ENCODE data around the gene KRTAP20-4. TPM values are rescaled to one million over a fixed set of nuclear protein-coding genes. Genes with fewer than 3 reads are reported as not detected.

Gene KRTAP20-4
- total and polyA plus RNA-seq, 10 of the 15 experiments (the other 5 are each of a cell fraction or from before 2014, with no cell fraction given): not detected

Small RNAs within 50 kb of the gene (small RNA-seq; reads per million reads assigned to genes)
- gene KRTAP20-1 (not detected), gene KRTAP20-3 (not detected), gene KRTAP20-4 (not detected), gene KRTAP22-1 (not detected), gene KRTAP22-2 (not detected)

Other genes starting within 250 kb of the KRTAP20-4 start
Only the 7 nearest of the 25 such genes appear.
- gene KRTAP6-3, start 28.2 kb upstream of the KRTAP20-4 start, total RNA-seq (2014; rRNA removed): not detected in 2 replicates
- gene KRTAP6-3, start 28.2 kb upstream of the KRTAP20-4 start, total RNA-seq (2014; rRNA removed; fragmentation: Illumina TruSeq; extraction: Trizol): not detected in 2 replicates
- not detected in 2 replicates for gene KRTAP6-3, start 28.2 kb upstream of the KRTAP20-4 start, total RNA-seq (2021)
- not detected in 2 replicates for gene KRTAP6-3, start 28.2 kb upstream of the KRTAP20-4 start, polyA plus RNA-seq (2011; rRNA removed)
- gene KRTAP6-3, start 28.2 kb upstream of the KRTAP20-4 start, polyA plus RNA-seq (2014; fragmentation: Illumina TruSeq; extraction: Trizol): not detected in 2 replicates
- not detected for gene KRTAP6-3, start 28.2 kb upstream of the KRTAP20-4 start, polyA plus RNA-seq (2014; fragmentation: Nextera tagmentation; extraction: Ambion mirVana)
- gene KRTAP6-3, start 28.2 kb upstream of the KRTAP20-4 start, polyA plus RNA-seq (2014; rRNA removed): not detected in 2 replicates
- not detected for gene KRTAP6-3, start 28.2 kb upstream of the KRTAP20-4 start, polyA plus RNA-seq (2016; fragmentation: Nextera tagmentation; extraction: Ambion mirVana)
- not detected in 2 replicates for gene KRTAP6-2, start 21.7 kb upstream of the KRTAP20-4 start, total RNA-seq (2014; rRNA removed)
- gene KRTAP6-2, start 21.7 kb upstream of the KRTAP20-4 start, total RNA-seq (2014; rRNA removed; fragmentation: Illumina TruSeq; extraction: Trizol): not detected in 2 replicates
- not detected in 2 replicates for gene KRTAP6-2, start 21.7 kb upstream of the KRTAP20-4 start, total RNA-seq (2021)
- gene KRTAP6-2, start 21.7 kb upstream of the KRTAP20-4 start, polyA plus RNA-seq (2011; rRNA removed): not detected in 2 replicates
- not detected in 2 replicates for gene KRTAP6-2, start 21.7 kb upstream of the KRTAP20-4 start, polyA plus RNA-seq (2014; fragmentation: Illumina TruSeq; extraction: Trizol)
- not detected for gene KRTAP6-2, start 21.7 kb upstream of the KRTAP20-4 start, polyA plus RNA-seq (2014; fragmentation: Nextera tagmentation; extraction: Ambion mirVana)
- gene KRTAP6-2, start 21.7 kb upstream of the KRTAP20-4 start, polyA plus RNA-seq (2014; rRNA removed): not detected in 2 replicates
- gene KRTAP6-2, start 21.7 kb upstream of the KRTAP20-4 start, polyA plus RNA-seq (2016; fragmentation: Nextera tagmentation; extraction: Ambion mirVana): not detected
- not detected in 2 replicates for gene KRTAP22-1, start 19.5 kb upstream of the KRTAP20-4 start, total RNA-seq (2014; rRNA removed)
- gene KRTAP22-1, start 19.5 kb upstream of the KRTAP20-4 start, total RNA-seq (2014; rRNA removed; fragmentation: Illumina TruSeq; extraction: Trizol): not detected in 2 replicates
- not detected in 2 replicates for gene KRTAP22-1, start 19.5 kb upstream of the KRTAP20-4 start, total RNA-seq (2021)
- gene KRTAP22-1, start 19.5 kb upstream of the KRTAP20-4 start, polyA plus RNA-seq (2011; rRNA removed): not detected in 2 replicates
- not detected in 2 replicates for gene KRTAP22-1, start 19.5 kb upstream of the KRTAP20-4 start, polyA plus RNA-seq (2014; fragmentation: Illumina TruSeq; extraction: Trizol)
- not detected for gene KRTAP22-1, start 19.5 kb upstream of the KRTAP20-4 start, polyA plus RNA-seq (2014; fragmentation: Nextera tagmentation; extraction: Ambion mirVana)
- gene KRTAP22-1, start 19.5 kb upstream of the KRTAP20-4 start, polyA plus RNA-seq (2014; rRNA removed): not detected in 2 replicates
- gene KRTAP22-1, start 19.5 kb upstream of the KRTAP20-4 start, polyA plus RNA-seq (2016; fragmentation: Nextera tagmentation; extraction: Ambion mirVana): not detected
- gene KRTAP6-1, start 6.7 kb upstream of the KRTAP20-4 start, total RNA-seq (2014; rRNA removed): not detected in 2 replicates
- gene KRTAP6-1, start 6.7 kb upstream of the KRTAP20-4 start, total RNA-seq (2014; rRNA removed; fragmentation: Illumina TruSeq; extraction: Trizol): not detected in 2 replicates
- not detected in 2 replicates for gene KRTAP6-1, start 6.7 kb upstream of the KRTAP20-4 start, total RNA-seq (2021)
- gene KRTAP6-1, start 6.7 kb upstream of the KRTAP20-4 start, polyA plus RNA-seq (2011; rRNA removed): 0.16 and 0.35 TPM in 2 replicates
- not detected in 2 replicates for gene KRTAP6-1, start 6.7 kb upstream of the KRTAP20-4 start, polyA plus RNA-seq (2014; fragmentation: Illumina TruSeq; extraction: Trizol)
- not detected for gene KRTAP6-1, start 6.7 kb upstream of the KRTAP20-4 start, polyA plus RNA-seq (2014; fragmentation: Nextera tagmentation; extraction: Ambion mirVana)
- gene KRTAP6-1, start 6.7 kb upstream of the KRTAP20-4 start, polyA plus RNA-seq (2014; rRNA removed): not detected in 2 replicates
- gene KRTAP6-1, start 6.7 kb upstream of the KRTAP20-4 start, polyA plus RNA-seq (2016; fragmentation: Nextera tagmentation; extraction: Ambion mirVana): not detected
- gene KRTAP20-1, start 4.2 kb upstream of the KRTAP20-4 start, total RNA-seq (2014; rRNA removed): not detected in 2 replicates
- not detected in 2 replicates for gene KRTAP20-1, start 4.2 kb upstream of the KRTAP20-4 start, total RNA-seq (2014; rRNA removed; fragmentation: Illumina TruSeq; extraction: Trizol)
- not detected in 2 replicates for gene KRTAP20-1, start 4.2 kb upstream of the KRTAP20-4 start, total RNA-seq (2021)
- gene KRTAP20-1, start 4.2 kb upstream of the KRTAP20-4 start, polyA plus RNA-seq (2011; rRNA removed): not detected in 2 replicates
- not detected in 2 replicates for gene KRTAP20-1, start 4.2 kb upstream of the KRTAP20-4 start, polyA plus RNA-seq (2014; fragmentation: Illumina TruSeq; extraction: Trizol)
- not detected for gene KRTAP20-1, start 4.2 kb upstream of the KRTAP20-4 start, polyA plus RNA-seq (2014; fragmentation: Nextera tagmentation; extraction: Ambion mirVana)
- not detected in 2 replicates for gene KRTAP20-1, start 4.2 kb upstream of the KRTAP20-4 start, polyA plus RNA-seq (2014; rRNA removed)
- gene KRTAP20-1, start 4.2 kb upstream of the KRTAP20-4 start, polyA plus RNA-seq (2016; fragmentation: Nextera tagmentation; extraction: Ambion mirVana): not detected
- not detected in 2 replicates for gene KRTAP20-2, start 14.6 kb downstream of the KRTAP20-4 start, total RNA-seq (2014; rRNA removed)
- gene KRTAP20-2, start 14.6 kb downstream of the KRTAP20-4 start, total RNA-seq (2014; rRNA removed; fragmentation: Illumina TruSeq; extraction: Trizol): not detected in 2 replicates
- gene KRTAP20-2, start 14.6 kb downstream of the KRTAP20-4 start, total RNA-seq (2021): not detected in 2 replicates
- gene KRTAP20-2, start 14.6 kb downstream of the KRTAP20-4 start, polyA plus RNA-seq (2011; rRNA removed): not detected in 2 replicates
- gene KRTAP20-2, start 14.6 kb downstream of the KRTAP20-4 start, polyA plus RNA-seq (2014; fragmentation: Illumina TruSeq; extraction: Trizol): not detected in 2 replicates
- gene KRTAP20-2, start 14.6 kb downstream of the KRTAP20-4 start, polyA plus RNA-seq (2014; fragmentation: Nextera tagmentation; extraction: Ambion mirVana): not detected
- gene KRTAP20-2, start 14.6 kb downstream of the KRTAP20-4 start, polyA plus RNA-seq (2014; rRNA removed): not detected in 2 replicates
- gene KRTAP20-2, start 14.6 kb downstream of the KRTAP20-4 start, polyA plus RNA-seq (2016; fragmentation: Nextera tagmentation; extraction: Ambion mirVana): not detected
- not detected in 2 replicates for gene KRTAP20-3, start 22.2 kb downstream of the KRTAP20-4 start, total RNA-seq (2014; rRNA removed)
- gene KRTAP20-3, start 22.2 kb downstream of the KRTAP20-4 start, total RNA-seq (2014; rRNA removed; fragmentation: Illumina TruSeq; extraction: Trizol): not detected in 2 replicates
- gene KRTAP20-3, start 22.2 kb downstream of the KRTAP20-4 start, total RNA-seq (2021): not detected in 2 replicates
- gene KRTAP20-3, start 22.2 kb downstream of the KRTAP20-4 start, polyA plus RNA-seq (2011; rRNA removed): not detected in 2 replicates
- gene KRTAP20-3, start 22.2 kb downstream of the KRTAP20-4 start, polyA plus RNA-seq (2014; fragmentation: Illumina TruSeq; extraction: Trizol): not detected in 2 replicates
- not detected for gene KRTAP20-3, start 22.2 kb downstream of the KRTAP20-4 start, polyA plus RNA-seq (2014; fragmentation: Nextera tagmentation; extraction: Ambion mirVana)
- gene KRTAP20-3, start 22.2 kb downstream of the KRTAP20-4 start, polyA plus RNA-seq (2014; rRNA removed): not detected in 2 replicates
- gene KRTAP20-3, start 22.2 kb downstream of the KRTAP20-4 start, polyA plus RNA-seq (2016; fragmentation: Nextera tagmentation; extraction: Ambion mirVana): not detected